Skeletal muscle tissue (tissue), 4 donors: ENCODE measurements around the gene GALM. TPM values are rescaled to one million over a fixed set of nuclear protein-coding genes. Genes with fewer than 3 reads are reported as not detected.
"Not testable (repeated sequence)": the region's sequence is repeated elsewhere in the genome, so short reads cannot be mapped to it uniquely, and the experiment has no call there.

ENCODE experiments used
- H3K27ac ChIP-seq: one replicate; pipeline ENCODE4 v1.7.0; 2013; ENCODE audit warnings: mild to moderate bottlenecking, low read depth, low read length, inconsistent platforms
- H3K27me3 ChIP-seq, 3 donors: one replicate each; pipeline ENCODE4 v1.7.0; 2013; ENCODE audit warnings: low read length in 3 of 3; ENCODE audit not compliant: control insufficient read depth in 3 of 3, insufficient read depth in 3 of 3
- H3K36me3 ChIP-seq, 3 donors: one replicate each; pipeline ENCODE4 v1.7.0; 2013; ENCODE audit warnings: low read length in 3 of 3; ENCODE audit not compliant: control insufficient read depth in 3 of 3, insufficient read depth in 3 of 3
- H3K4me1 ChIP-seq, 3 donors: one replicate each; pipeline ENCODE4 v1.7.0; 2013; ENCODE audit warnings: low read length in 3 of 3, mild to moderate bottlenecking in 3 of 3; ENCODE audit not compliant: control insufficient read depth in 3 of 3, insufficient read depth in 3 of 3
- H3K4me3 ChIP-seq, 3 donors: one replicate each; pipeline ENCODE4 v1.7.0; 2013; ENCODE audit warnings: low read length in 3 of 3
- H3K9ac ChIP-seq, 3 donors: one replicate each; pipeline ENCODE4 v1.7.0; 2013; ENCODE audit warnings: low read length in 3 of 3, mild to moderate bottlenecking in 3 of 3, moderate library complexity in 2 of 3, low read depth in 1 of 3
- H3K9me3 ChIP-seq, 3 donors: one replicate each; pipeline ENCODE4 v1.7.0; 2013; ENCODE audit warnings: low read length in 3 of 3; ENCODE audit not compliant: control insufficient read depth in 3 of 3
- total RNA-seq: library from RNA; depleted of rRNA; stranded (reverse); fragments of >200 nt; gene quantifications from one replicate; pipeline ENCODE4 v1.2.3, GENCODE V29; 2014
- donor health status: Osteomylitis.

GALM gene
- total RNA-seq, 1 donor from 2014 or later, result 18.3 TPM

GRCh38 chr2:38692636-38693318 lies 26.9 kb downstream of the GALM start:
- no peak overlapping the region for H3K27ac ChIP-seq
- H3K36me3 ChIP-seq, result peaks cover 2 to 7% (median 6%) of the 10 kb centered on the region in 3 donors
- H3K4me1 ChIP-seq, result no peaks in the 10 kb centered on the region
- H3K27me3 ChIP-seq, result no peaks in the 10 kb centered on the region
- no peak overlapping the region for H3K9ac ChIP-seq
- no peak overlapping the region for H3K4me3 ChIP-seq
- H3K9me3 ChIP-seq, result no peaks in the 10 kb centered on the region

GRCh38 chr2:38697116-38697840 lies 31.4 kb downstream of the GALM start:
- H3K27me3 ChIP-seq, result no peaks in the 10 kb centered on the region
- H3K36me3 ChIP-seq, result peaks cover 0 to 2% (median 0%) of the 10 kb centered on the region in 3 donors
- no peak overlapping the region for H3K9ac ChIP-seq
- H3K4me1 ChIP-seq, result no peaks in the 10 kb centered on the region
- no peak overlapping the region for H3K4me3 ChIP-seq
- no peaks in the 10 kb centered on the region for H3K9me3 ChIP-seq
- no peak overlapping the region for H3K27ac ChIP-seq

- Histone ChIP-seq H3K9me3 (no peaks in the 10 kb centered on the region), H3K27me3 (no peaks in the 10 kb centered on the region), H3K9ac (no peak overlapping the region), H3K4me1 (no peaks in the 10 kb centered on the region), H3K27ac (no peak overlapping the region), H3K36me3 (peaks cover 0 to 2% (median 0%) of the 10 kb centered on the region in 3 donors), H3K4me3 (no peak overlapping the region)
Measured at GRCh38 chr2:38698467-38699003, 32.6 kb downstream of the GALM start.

GRCh38 chr2:38700113-38700785 lies 34.3 kb downstream of the GALM start:
- Histone ChIP-seq H3K9me3 (no peaks in the 10 kb centered on the region), H3K4me1 (no peaks in the 10 kb centered on the region), H3K27me3 (no peaks in the 10 kb centered on the region), H3K27ac (no peak overlapping the region), H3K36me3 (peaks cover 0 to 2% (median 0%) of the 10 kb centered on the region in 3 donors), H3K4me3 (no peak overlapping the region), H3K9ac (no peak overlapping the region)

- H3K4me3 ChIP-seq, result no peak overlapping the region
- no peaks in the 10 kb centered on the region for H3K4me1 ChIP-seq
- H3K36me3 ChIP-seq, result peaks cover 0 to 2% (median 0%) of the 10 kb centered on the region in 3 donors
- H3K27me3 ChIP-seq, result no peaks in the 10 kb centered on the region
- no peak overlapping the region for H3K9ac ChIP-seq
- H3K27ac ChIP-seq, result no peak overlapping the region
- H3K9me3 ChIP-seq, result no peaks in the 10 kb centered on the region
Measured at GRCh38 chr2:38700881-38701458, 35.1 kb downstream of the GALM start.

GRCh38 chr2:38701542-38701941 lies 35.6 kb downstream of the GALM start:
- H3K36me3 ChIP-seq, result peaks cover 0 to 2% (median 0%) of the 10 kb centered on the region in 3 donors
- no peak overlapping the region for H3K27ac ChIP-seq
- no peaks in the 10 kb centered on the region for H3K9me3 ChIP-seq
- H3K4me1 ChIP-seq, result no peaks in the 10 kb centered on the region
- no peak overlapping the region for H3K9ac ChIP-seq
- H3K27me3 ChIP-seq, result no peaks in the 10 kb centered on the region
- no peak overlapping the region for H3K4me3 ChIP-seq

GRCh38 chr2:38702413-38702812 lies 36.5 kb downstream of the GALM start:
- Histone ChIP-seq H3K27ac (no peak overlapping the region), H3K4me3 (no peak overlapping the region), H3K9ac (no peak overlapping the region), H3K4me1 (no peaks in the 10 kb centered on the region), H3K27me3 (no peaks in the 10 kb centered on the region), H3K36me3 (no peaks in the 10 kb centered on the region), H3K9me3 (no peaks in the 10 kb centered on the region)

- H3K4me3 ChIP-seq, H3K9me3 ChIP-seq, H3K27ac ChIP-seq, H3K27me3 ChIP-seq, H3K4me1 ChIP-seq, H3K36me3 ChIP-seq, H3K9ac ChIP-seq: not testable (repeated sequence)
Measured at GRCh38 chr2:38703336-38703735, 37.4 kb downstream of the GALM start.

- no peak overlapping the region for H3K27ac ChIP-seq
- no peaks in the 10 kb centered on the region for H3K36me3 ChIP-seq
- H3K4me1 ChIP-seq, result no peaks in the 10 kb centered on the region
- no peaks in the 10 kb centered on the region for H3K27me3 ChIP-seq
- no peak overlapping the region for H3K9ac ChIP-seq
- H3K4me3 ChIP-seq, result no peak overlapping the region
- H3K9me3 ChIP-seq, result no peaks in the 10 kb centered on the region
Measured at GRCh38 chr2:38704664-38705063, 38.8 kb downstream of the GALM start.
